ENCODE data around the gene EPGN. TPM values are rescaled to one million over a fixed set of nuclear protein-coding genes. Genes with fewer than 3 reads are reported as not detected.

EPGN gene
- total and polyA plus RNA-seq, 2 of the 8 experiments (the other 6 are each of a cell fraction or from before 2014, with no cell fraction given) = not detected

DNA sequence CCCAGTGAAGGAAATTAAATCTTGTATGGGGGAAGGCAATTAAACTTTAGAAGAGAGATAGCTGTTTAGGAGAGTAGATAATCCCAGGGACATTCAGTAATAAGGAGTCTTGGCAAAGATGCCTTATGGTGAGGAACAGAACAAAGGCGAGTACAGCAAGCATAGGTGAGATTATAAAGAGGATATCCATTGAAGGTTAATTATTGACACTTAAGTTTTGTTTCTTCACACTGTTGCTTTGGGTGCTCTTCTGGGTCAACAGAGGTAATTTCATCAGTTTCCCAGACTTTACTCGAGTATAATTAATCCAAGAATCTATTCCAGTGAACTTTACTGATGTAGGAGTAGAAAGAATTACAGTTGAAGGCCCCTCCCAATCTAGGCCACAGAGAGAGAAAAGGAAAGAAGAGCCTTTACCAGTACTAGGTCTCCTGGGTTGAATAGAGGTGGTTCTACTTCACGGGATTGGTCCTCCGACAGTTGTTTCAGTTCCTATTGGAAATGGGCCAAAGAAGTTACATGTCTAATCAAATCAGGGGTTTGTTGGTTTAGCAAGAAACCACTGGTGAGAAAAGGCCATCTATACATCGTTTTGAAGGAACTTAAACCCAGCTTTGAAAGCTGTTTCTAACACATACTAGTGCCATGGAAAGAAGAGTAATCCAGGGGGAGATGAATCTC lies 27.2 kb downstream of the EPGN start:
- no peaks in the 10 kb centered on the region for H4K20me1 ChIP-seq (replicated peaks in 1 of 2; ENCODE audit: control insufficient read depth in 1 of 2, insufficient read depth in 2 of 2, low read length in 2 of 2)
- no peak overlapping the region for H4K91ac ChIP-seq (replicated peaks; ENCODE audit: insufficient read length, low read length)
- H3K4ac ChIP-seq (replicated peaks; ENCODE audit: insufficient read length, low read depth, low read length) = no peak overlapping the region
- H3K23me2 ChIP-seq (ENCODE audit: low read depth, low read length) = no peaks in the 10 kb centered on the region
- no peaks in the 10 kb centered on the region for H3K9me3 ChIP-seq (ENCODE audit: insufficient read depth in 2 of 2, low read depth in 1 of 2, low read length in 1 of 2)
- H3K4me2 ChIP-seq (ENCODE audit: insufficient read depth in 1 of 2, low read depth in 2 of 2, low read length in 2 of 2) = no peak overlapping the region
- H3K36me3 ChIP-seq (ENCODE audit: control insufficient read depth in 2 of 4, insufficient read depth in 4 of 4, low read length in 3 of 4) = no peaks in the 10 kb centered on the region
- no peak overlapping the region for H2BK20ac ChIP-seq (ENCODE audit: low read length)
- H4K5ac ChIP-seq (ENCODE audit: insufficient read length, low read depth, low read length) = no peak overlapping the region
- no peak overlapping the region for H3K56ac ChIP-seq (replicated peaks; ENCODE audit: insufficient read length, low read depth, low read length)
- 91% methylated on average over 5 of the region's 5 CpGs; no CpG with 5 or more reads in 1 of the 2 experiments for WGBS, 2 experiments (ENCODE audit: extremely low coverage in 1 of 2, insufficient coverage in 1 of 2, insufficient read length in 1 of 2, insufficient replicate concordance in 2 of 2, low coverage in 1 of 2, low lambda C conversion rate in 2 of 2, missing lambda C conversion rate in 1 of 2)
- H3K9ac ChIP-seq (replicated peaks in 1 of 4; ENCODE audit: extremely low read depth in 1 of 4, low read depth in 3 of 4, low read length in 3 of 4) = no peak overlapping the region
- H3K23ac ChIP-seq (ENCODE audit: insufficient read length) = no peak overlapping the region
- no peaks in the 10 kb centered on the region for H3K79me1 ChIP-seq (ENCODE audit: low read depth, low read length)
- H2BK5ac ChIP-seq (ENCODE audit: low read depth, low read length) = no peak overlapping the region
- H2AFZ ChIP-seq (ENCODE audit: low read length) = no peak overlapping the region
- no peak overlapping the region for H3K4me3 ChIP-seq (ENCODE audit: extremely low read depth in 1 of 4, insufficient read depth in 2 of 4, low read depth in 3 of 4, low read length in 4 of 4)
- no peak overlapping the region for H3K14ac ChIP-seq (ENCODE audit: insufficient read length)
- no peak for DNase-seq (ENCODE audit: low read depth in 1 of 2, low spot score in 2 of 2)
- H2BK12ac ChIP-seq (ENCODE audit: low read depth, low read length) = no peak overlapping the region
- H3K4me1 ChIP-seq (replicated peaks in 1 of 4; ENCODE audit: control insufficient read depth in 3 of 4, insufficient read depth in 4 of 4, low read length in 3 of 4) = peaks cover 0 to 4% (median 0%) of the 10 kb centered on the region in 4 experiments; a peak in 2 of 7 replicates
- no peak overlapping the region for H4K8ac ChIP-seq (ENCODE audit: extremely low read depth, insufficient read depth, low read length)
- no peaks in the 10 kb centered on the region for H3K79me2 ChIP-seq (ENCODE audit: control insufficient read depth in 1 of 2, insufficient read depth in 2 of 2, low read length in 2 of 2)
- TF ChIP-seq NANOG (IDR thresholded peaks at IDR 0.05; ENCODE audit: insufficient read depth, low read depth, low read length, poor library complexity, severe bottlenecking) (no peak), ZNF274 (IDR thresholded peaks at IDR 0.05; ENCODE audit: borderline replicate concordance, extremely low read depth, low read length) (no peak), KDM5A (IDR thresholded peaks at IDR 0.05; ENCODE audit: low read length) (no peak), CTBP2 (IDR thresholded peaks at IDR 0.05; ENCODE audit: borderline replicate concordance, insufficient read depth, insufficient read length, low read length) (no peak), CBX8 (IDR thresholded peaks at IDR 0.05; ENCODE audit: borderline replicate concordance, low read depth, low read length) (no peak)
- no peak overlapping the region for H2BK15ac ChIP-seq (ENCODE audit: low read length)
- H3K18ac ChIP-seq (ENCODE audit: extremely low read depth, low read length) = no peak overlapping the region
- ChIA-PET CTCF (ENCODE audit: partially characterized antibody) (interaction anchor here (2.7 kb wide), 1 partner anchor 15 kb away, joined by 10 read pairs; no protein-coding TSS in a partner anchor), POLR2A (ENCODE audit: partially characterized antibody) (no interaction called here)
- H3K27me3 ChIP-seq (replicated peaks in 1 of 4; ENCODE audit: control insufficient read depth in 3 of 4, extremely low read depth in 1 of 4, insufficient read depth in 3 of 4, low read length in 3 of 4) = no peaks in the 10 kb centered on the region
- no peak overlapping the region for H2BK120ac ChIP-seq (replicated peaks; ENCODE audit: low read depth, low read length)
- no peak for FAIRE-seq
- no peak overlapping the region for H2AK5ac ChIP-seq (ENCODE audit: low read depth, low read length)
- no peak overlapping the region for H3K27ac ChIP-seq (ENCODE audit: low read depth, low read length)

Data from H1 (cell line).